Caco-2 (cell line): Measurements from ENCODE around the gene NR6A1. TPM values are rescaled to one million over a fixed set of nuclear protein-coding genes. Genes with fewer than 3 reads are reported as not detected.

Source experiments
- BruUV-seq: library from RNA; stranded (reverse); fragments of 400-500 nt; replicated peaks from 2 replicates; lab custom pipeline; 2021; lab: Mats Ljungman, UMichigan
- CTCF ChIA-PET: fragments of 300-600 bp; sonication (Branson Sonifier 250); formaldehyde crosslinking; loops from one replicate; lab custom pipeline; 2022; ENCODE audit warnings: antibody characterized with exemption; lab: Charles Lee
- POLR2A ChIA-PET: fragments of 300-600 bp; sonication (Branson Sonifier 250); formaldehyde crosslinking; loops from one replicate; lab custom pipeline; 2022; ENCODE audit warnings: antibody characterized with exemption; lab: Charles Lee
- DNase-seq, 2 experiments: peaks; one replicate each; pipeline versions ENCODE4 v3.0.0 to v3.0.0-alpha.2; 2020 to 2022
- H3K27me3 ChIP-seq: replicated peaks from 2 replicates; pipeline ENCODE4 v1.6.0; 2011; ENCODE audit warnings: low read length; ENCODE audit not compliant: control insufficient read depth, insufficient read depth
- H3K36me3 ChIP-seq: 2 replicates; pipeline ENCODE4 v1.5.1; 2011; ENCODE audit warnings: low read length; ENCODE audit not compliant: control insufficient read depth, insufficient read depth
- H3K4me1 ChIP-seq: fragments of 250-450 bp; sonication (Bioruptor Pico); 2 replicates; pipeline ENCODE4 v1.5.1; 2020; ENCODE audit warnings: mild to moderate bottlenecking
- H3K4me3 ChIP-seq: 2 replicates; pipeline ENCODE4 v1.5.1; 2011; ENCODE audit warnings: low read depth, mild to moderate bottlenecking, control low read depth, low read length
- H3K9me3 ChIP-seq: fragments of 250-450 bp; sonication (Bioruptor Pico); 2 replicates; pipeline ENCODE4 v1.5.1; 2020; ENCODE audit warnings: mild to moderate bottlenecking, moderate library complexity
- H3K27ac Mint-ChIP-seq: one replicate; pipeline ENCODE4 v1.8.0; 2022; ENCODE audit warnings: mixed read lengths; ENCODE audit not compliant: unreplicated experiment
- H3K27me3 Mint-ChIP-seq: one replicate; pipeline ENCODE4 v1.8.0; 2022; ENCODE audit warnings: mixed read lengths; ENCODE audit not compliant: insufficient read depth, unreplicated experiment
- H3K36me3 Mint-ChIP-seq: one replicate; pipeline ENCODE4 v1.8.0; 2022; ENCODE audit warnings: mild to moderate bottlenecking, mixed read lengths; ENCODE audit not compliant: insufficient read depth, unreplicated experiment
- H3K4me1 Mint-ChIP-seq: one replicate; pipeline ENCODE4 v1.8.0; 2022; ENCODE audit warnings: low read depth, mixed read lengths; ENCODE audit not compliant: unreplicated experiment
- H3K4me3 Mint-ChIP-seq: one replicate; pipeline ENCODE4 v1.8.0; 2022; ENCODE audit warnings: mild to moderate bottlenecking, moderate library complexity, mixed read lengths; ENCODE audit not compliant: unreplicated experiment
- H3K9me3 Mint-ChIP-seq: one replicate; pipeline ENCODE4 v1.8.0; 2022; ENCODE audit warnings: mixed read lengths; ENCODE audit not compliant: unreplicated experiment
- intact Hi-C: fragments of 100-400 bp; cut with micrococcal nuclease; formaldehyde crosslinking; loops from one replicate; pipeline ENCODE4 v1.10.0; 2022; ENCODE audit not compliant: unreplicated experiment
- total RNA-seq: library from RNA; stranded (reverse); gene quantifications from 2 replicates; pipeline ENCODE4 v1.2.3, GENCODE V29; 2022
- TF ChIP-seq, protein P1 (sequence below), 2 experiments: fragments of 200-600 bp in 1 of 2; IDR thresholded peaks; 1 replicate in 1 of 2; 2 replicates in 1 of 2; pipeline versions ENCODE4 v1.5.1 to v1.8.0; 2011 to 2022; ENCODE audit warnings: antibody characterized with exemption in 1 of 2, control low read depth in 1 of 2, inconsistent platforms in 1 of 2, low read depth in 1 of 2, low read length in 1 of 2, mild to moderate bottlenecking in 1 of 2, moderate library complexity in 1 of 2; ENCODE audit not compliant: insufficient read depth in 1 of 2, severe bottlenecking in 1 of 2, unreplicated experiment in 1 of 2

Gene NR6A1
- total RNA-seq, 1 experiment from 2014 or later, result 33.6 TPM

DNA sequence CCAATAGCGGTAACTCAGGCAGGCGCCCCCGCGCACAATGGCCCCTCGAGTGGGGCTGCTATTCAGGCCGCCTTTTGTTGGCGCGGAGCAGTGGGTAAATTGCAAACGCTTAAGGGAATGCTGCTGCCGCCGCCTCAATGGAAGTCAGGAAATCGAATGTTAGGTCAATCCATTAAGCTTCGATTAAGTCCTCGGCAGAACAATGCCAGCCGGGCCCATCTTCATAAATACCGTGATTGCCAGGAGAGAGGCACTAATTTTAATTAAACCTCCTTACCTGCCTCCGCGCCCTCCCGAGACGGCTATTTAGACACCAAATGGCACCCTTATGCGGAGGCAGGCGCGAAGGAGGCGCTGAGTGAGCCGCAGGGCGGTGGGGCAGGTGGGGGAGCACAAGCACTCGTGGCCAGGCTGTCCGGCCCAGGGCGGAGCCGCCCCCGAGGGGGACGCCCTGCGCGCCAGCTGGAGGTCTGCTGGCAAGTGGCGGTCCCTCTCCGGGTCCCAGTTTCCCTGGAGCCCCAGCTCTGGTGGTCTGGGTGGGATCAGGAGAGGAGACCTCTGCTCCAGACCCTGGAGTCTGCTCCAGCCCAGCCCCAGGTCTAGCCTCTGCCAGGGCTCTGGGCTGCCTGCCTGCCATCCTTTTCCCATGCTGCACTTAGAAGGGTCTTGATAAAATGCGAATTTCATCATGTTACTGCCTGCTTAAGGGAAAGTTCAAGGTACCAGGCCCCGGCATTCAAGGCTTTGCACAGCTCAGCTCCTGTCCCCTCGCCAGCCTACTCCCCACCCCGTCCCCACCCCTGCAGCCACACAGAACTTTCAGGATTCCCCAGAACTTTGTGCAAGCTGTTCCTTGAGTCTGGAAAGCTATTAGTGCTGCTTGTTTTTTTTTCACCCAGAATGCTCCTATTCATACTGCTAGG is 283.6 kb downstream of the NR6A1 start:
- no peaks in the 10 kb centered on the region for H3K9me3 ChIP-seq
- no peak overlapping the region for H3K4me3 Mint-ChIP-seq
- no TSS peak for BruUV-seq
- intact Hi-C loops, result no loop called here
- CTCF ChIA-PET, result no interaction called here
- no peaks in the 10 kb centered on the region for H3K36me3 Mint-ChIP-seq
- POLR2A ChIA-PET, result no interaction called here
- peaks cover 7% of the 10 kb centered on the region for H3K27me3 Mint-ChIP-seq
- TF ChIP-seq, protein P1, sequence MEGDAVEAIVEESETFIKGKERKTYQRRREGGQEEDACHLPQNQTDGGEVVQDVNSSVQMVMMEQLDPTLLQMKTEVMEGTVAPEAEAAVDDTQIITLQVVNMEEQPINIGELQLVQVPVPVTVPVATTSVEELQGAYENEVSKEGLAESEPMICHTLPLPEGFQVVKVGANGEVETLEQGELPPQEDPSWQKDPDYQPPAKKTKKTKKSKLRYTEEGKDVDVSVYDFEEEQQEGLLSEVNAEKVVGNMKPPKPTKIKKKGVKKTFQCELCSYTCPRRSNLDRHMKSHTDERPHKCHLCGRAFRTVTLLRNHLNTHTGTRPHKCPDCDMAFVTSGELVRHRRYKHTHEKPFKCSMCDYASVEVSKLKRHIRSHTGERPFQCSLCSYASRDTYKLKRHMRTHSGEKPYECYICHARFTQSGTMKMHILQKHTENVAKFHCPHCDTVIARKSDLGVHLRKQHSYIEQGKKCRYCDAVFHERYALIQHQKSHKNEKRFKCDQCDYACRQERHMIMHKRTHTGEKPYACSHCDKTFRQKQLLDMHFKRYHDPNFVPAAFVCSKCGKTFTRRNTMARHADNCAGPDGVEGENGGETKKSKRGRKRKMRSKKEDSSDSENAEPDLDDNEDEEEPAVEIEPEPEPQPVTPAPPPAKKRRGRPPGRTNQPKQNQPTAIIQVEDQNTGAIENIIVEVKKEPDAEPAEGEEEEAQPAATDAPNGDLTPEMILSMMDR (IDR thresholded peaks at IDR 0.05; ENCODE audit: insufficient read depth in 1 of 2, low read depth in 1 of 2, low read length in 1 of 2, severe bottlenecking in 1 of 2, unreplicated experiment in 1 of 2), result no peak
- H3K4me1 Mint-ChIP-seq, result no peaks in the 10 kb centered on the region
- no peaks in the 10 kb centered on the region for H3K9me3 Mint-ChIP-seq
- DNase-seq, result no peak
- H3K4me3 ChIP-seq, result no peak overlapping the region
- H3K4me1 ChIP-seq, result no peaks in the 10 kb centered on the region
- H3K27me3 ChIP-seq, result no peaks in the 10 kb centered on the region; the same call in 1 of the 2 replicates
- no peaks in the 10 kb centered on the region for H3K36me3 ChIP-seq
- H3K27ac Mint-ChIP-seq, result no peak overlapping the region

- Mint-ChIP-seq H3K4me3 (no peak overlapping the region), H3K4me1 (no peaks in the 10 kb centered on the region), H3K9me3 (no peaks in the 10 kb centered on the region), H3K27me3 (peaks cover 7% of the 10 kb centered on the region), H3K27ac (no peak overlapping the region), H3K36me3 (no peaks in the 10 kb centered on the region)
- intact Hi-C loops, result no loop called here
- BruUV-seq, result no TSS peak
- H3K4me3 ChIP-seq, result no peak overlapping the region
- POLR2A ChIA-PET, result no interaction called here
- no peak for DNase-seq
- H3K4me1 ChIP-seq, result no peaks in the 10 kb centered on the region
- TF ChIP-seq, protein P1 (IDR thresholded peaks at IDR 0.05; ENCODE audit: insufficient read depth in 1 of 2, low read depth in 1 of 2, low read length in 1 of 2, severe bottlenecking in 1 of 2, unreplicated experiment in 1 of 2), result no peak
- no peaks in the 10 kb centered on the region for H3K36me3 ChIP-seq
- CTCF ChIA-PET, result no interaction called here
- no peaks in the 10 kb centered on the region for H3K9me3 ChIP-seq
- H3K27me3 ChIP-seq, result no peaks in the 10 kb centered on the region; the same call in 1 of the 2 replicates
These were observed 284.3 kb downstream of the NR6A1 start for GRCh38 chr9:124486778-124487259.

DNA sequence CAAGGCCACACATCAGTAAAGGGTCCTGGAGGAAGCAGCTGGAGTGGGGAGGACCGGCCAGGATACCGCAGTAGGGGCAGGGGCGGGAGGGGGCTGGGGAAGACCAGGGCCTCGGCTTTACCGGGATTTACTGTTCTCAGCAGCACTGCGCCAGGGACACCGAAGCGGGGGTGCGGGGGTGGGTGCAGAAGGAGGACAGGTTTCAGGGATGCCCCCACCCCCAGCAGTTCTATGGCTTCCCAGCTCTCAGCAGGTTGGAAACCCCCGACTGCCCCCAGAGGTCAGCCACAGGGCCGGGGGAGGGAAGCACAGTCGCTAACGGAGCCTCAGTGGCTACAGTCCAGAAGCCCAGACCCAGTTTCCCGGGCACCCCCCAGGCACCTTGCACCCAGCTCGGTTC is 285.2 kb downstream of the NR6A1 start:
- Mint-ChIP-seq H3K4me1 (no peaks in the 10 kb centered on the region), H3K36me3 (no peaks in the 10 kb centered on the region), H3K4me3 (no peak overlapping the region), H3K9me3 (no peaks in the 10 kb centered on the region), H3K27ac (no peak overlapping the region), H3K27me3 (peaks cover 7% of the 10 kb centered on the region)
- no TSS peak for BruUV-seq
- TF ChIP-seq, protein P1 (IDR thresholded peaks at IDR 0.05; ENCODE audit: insufficient read depth in 1 of 2, low read depth in 1 of 2, low read length in 1 of 2, severe bottlenecking in 1 of 2, unreplicated experiment in 1 of 2), result no peak
- no peak for DNase-seq
- intact Hi-C loops, result no loop called here
- ChIA-PET POLR2A (no interaction called here), CTCF (no interaction called here)
- Histone ChIP-seq H3K4me3 (no peak overlapping the region), H3K4me1 (no peaks in the 10 kb centered on the region), H3K9me3 (no peaks in the 10 kb centered on the region), H3K27me3 (no peaks in the 10 kb centered on the region; the same call in 1 of the 2 replicates), H3K36me3 (no peaks in the 10 kb centered on the region)
